GM13977 (cell line): ENCODE measurements around the gene APOC1.
"Not testable (repeated sequence)": the region's sequence is repeated elsewhere in the genome, so short reads cannot be mapped to it uniquely, and the experiment has no call there.

Source experiments
- DNase-seq: peaks from one replicate; pipeline ENCODE4 v3.0.0; 2012; ENCODE audit warnings: low spot score
- CTCF ChIP-seq: IDR thresholded peaks from 2 replicates; pipeline ENCODE4 v1.5.1; 2012; ENCODE audit warnings: mild to moderate bottlenecking, control low read depth; ENCODE audit not compliant: insufficient read depth; ENCODE audit errors: extremely low read depth, missing control alignments
- in situ Hi-C: fragments of 300-500 bp; cut with MboI; formaldehyde crosslinking; loops from one replicate; pipeline ENCODE4 v1.12.0; 2022; ENCODE audit warnings: low sequenced_read_pairs, low pct_unique_long_range_greater_than_20kb, mixed read lengths, inconsistent platforms; ENCODE audit not compliant: unreplicated experiment

Gene APOC1

GRCh38 chr19:44905437-44906160 is 8.8 kb upstream of the APOC1 start, which contains the start of gene APOE:
APOE (plus strand) TSS chr19:44905796; CDS start chr19:44906625, 829 bp downstream.
- in situ Hi-C loops = no loop called here
- DNase-seq = no peak
- TF ChIP-seq CTCF = no peak

GRCh38 chr19:44907613-44908012 is 6.8 kb upstream of the APOC1 start:
- DNase-seq = no peak
- in situ Hi-C loops = no loop called here
- no peak for TF ChIP-seq CTCF

- no peak for TF ChIP-seq CTCF
- no peak for DNase-seq
- in situ Hi-C loops = no loop called here
Observed at GRCh38 chr19:44908074-44908835, 6.2 kb upstream of the APOC1 start.

- in situ Hi-C loops = no loop called here
- no peak for TF ChIP-seq CTCF
- DNase-seq = no peak
Observed at GRCh38 chr19:44908836-44909261, 5.6 kb upstream of the APOC1 start.

- in situ Hi-C loops = no loop called here
- no peak for TF ChIP-seq CTCF
- no peak for DNase-seq
Observed at GRCh38 chr19:44909775-44910174, 4.6 kb upstream of the APOC1 start.

- DNase-seq, in situ Hi-C loops: not testable (repeated sequence)
Observed at GRCh38 chr19:44911896-44912295, 2.5 kb upstream of the APOC1 start.

DNA sequence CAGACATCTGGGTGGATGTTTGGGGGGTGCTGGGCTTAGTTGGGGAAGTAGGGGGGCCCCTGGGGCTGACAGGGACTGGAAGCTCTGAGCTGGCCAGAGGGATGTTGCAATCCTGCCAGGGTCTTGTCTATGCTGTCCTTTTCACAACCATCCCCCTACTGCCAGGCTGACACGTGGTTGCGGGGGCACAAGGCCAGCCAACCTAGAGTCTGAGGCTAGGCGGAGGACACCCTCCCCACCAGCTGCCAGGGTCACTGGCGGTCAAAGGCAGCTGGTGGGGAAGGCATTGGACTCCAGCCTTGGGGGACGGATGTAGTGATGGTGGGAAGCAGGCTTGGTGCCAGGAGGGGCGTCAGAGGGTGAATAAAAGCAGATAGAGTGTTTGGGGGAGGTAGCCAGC is 1.6 kb upstream of the APOC1 start:
- in situ Hi-C loops = no loop called here
- DNase-seq = no peak
- TF ChIP-seq CTCF = no peak

DNA sequence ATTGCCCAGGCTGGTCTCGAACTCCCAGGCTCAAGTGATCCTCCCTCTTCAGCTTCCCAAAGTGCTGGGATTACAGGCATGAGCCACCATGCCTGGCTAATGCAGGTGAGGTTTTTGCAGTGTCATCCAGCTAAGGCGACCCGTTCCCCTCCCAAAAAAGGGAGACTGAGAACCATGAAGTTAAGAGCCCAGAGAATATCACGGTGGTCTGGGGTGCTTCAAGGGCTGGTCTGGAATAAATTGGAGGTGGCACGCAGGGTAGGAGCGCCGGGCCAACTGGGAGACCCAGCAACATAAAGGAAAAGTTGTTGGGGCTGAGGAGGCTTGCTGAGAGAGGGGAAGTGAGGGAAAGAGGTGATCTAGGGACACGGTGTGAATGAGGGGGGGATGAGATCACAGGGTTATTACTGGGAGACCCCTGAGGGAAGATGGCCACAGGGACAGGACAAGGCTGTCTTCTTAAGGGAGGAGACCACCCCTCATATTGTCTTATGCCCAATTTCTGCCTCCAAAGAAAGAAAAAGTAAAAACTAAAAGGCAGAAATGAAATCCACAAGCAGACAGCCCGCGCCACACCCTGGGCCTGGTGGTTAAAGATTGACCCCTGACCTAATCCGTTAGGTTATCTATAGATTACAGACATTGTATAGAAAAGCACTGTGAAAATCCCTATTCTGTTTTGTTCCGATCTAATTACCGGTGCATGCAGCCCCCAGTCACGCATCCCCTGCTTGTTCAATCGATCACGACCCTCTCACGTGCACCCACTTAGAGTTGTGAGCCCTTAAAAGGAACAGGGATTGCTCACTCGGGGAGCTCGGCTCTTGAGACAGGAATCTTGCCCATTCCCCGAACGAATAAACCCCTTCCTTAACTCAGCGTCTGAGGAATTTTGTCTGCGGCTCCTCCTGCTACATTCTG is 636 bp upstream of the APOC1 start:
- in situ Hi-C loops, DNase-seq: not testable (repeated sequence)
